ENCODE results near the gene LRMDA.

The LRMDA gene

DNA sequence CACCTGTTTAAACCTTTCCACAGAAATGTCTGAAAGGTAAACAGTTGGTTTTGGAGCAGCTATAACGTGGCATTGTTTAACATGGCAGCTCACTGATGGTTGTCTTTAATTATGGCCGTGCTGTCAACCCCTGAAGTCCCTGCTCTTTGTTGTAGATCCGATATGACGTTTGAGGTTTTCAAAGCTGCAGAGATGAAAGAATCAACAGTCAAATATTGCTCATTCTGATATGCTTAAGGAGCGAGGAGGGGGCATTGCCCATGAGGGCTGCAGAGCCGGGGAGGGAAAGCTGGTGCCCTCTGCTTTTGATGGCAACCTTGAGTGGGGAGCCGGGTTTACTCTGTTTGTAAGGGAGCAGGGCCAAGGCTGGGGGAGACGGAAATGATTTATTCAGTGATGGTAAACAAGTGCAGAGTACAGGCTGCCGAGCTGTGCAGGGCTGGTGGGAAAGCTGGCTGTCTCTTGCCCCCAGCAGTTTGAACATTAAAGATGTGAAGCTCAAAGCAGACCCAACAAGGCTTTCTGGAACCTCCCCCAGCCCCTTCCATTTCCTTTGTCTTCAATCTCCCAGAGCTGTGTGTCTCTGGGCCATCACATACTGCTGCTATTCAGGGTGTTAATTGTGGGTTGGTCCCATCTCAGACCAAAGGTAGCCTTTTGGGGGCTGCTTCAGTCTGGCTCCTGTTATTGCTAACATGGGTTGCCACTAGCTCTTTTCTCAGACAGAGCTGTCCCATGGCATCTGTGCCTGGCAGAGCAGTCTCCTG is 345.5 kb downstream of the LRMDA start:
- DNase-seq (ENCODE audit: low read depth), result no peak

DNA sequence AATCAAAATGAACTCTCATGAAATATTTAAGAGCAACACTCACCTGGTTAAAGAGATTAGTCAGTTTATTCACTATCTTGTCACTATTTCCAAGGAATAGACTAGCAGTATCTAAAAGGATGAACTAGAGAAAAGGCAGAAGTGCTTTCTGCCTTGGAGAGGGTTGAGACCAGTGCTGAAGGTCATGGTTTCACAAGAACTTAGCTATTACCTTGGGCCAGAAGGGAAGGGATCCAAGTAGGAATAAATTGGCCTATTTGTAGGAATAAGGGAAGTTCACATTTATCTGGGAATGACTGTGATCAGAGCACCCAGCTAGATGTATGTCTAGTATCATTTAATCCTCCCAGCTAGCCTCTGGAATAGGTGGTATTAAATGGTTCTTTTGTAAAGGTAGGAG is 347.2 kb downstream of the LRMDA start:
- no peak for DNase-seq (ENCODE audit: low read depth)

DNA sequence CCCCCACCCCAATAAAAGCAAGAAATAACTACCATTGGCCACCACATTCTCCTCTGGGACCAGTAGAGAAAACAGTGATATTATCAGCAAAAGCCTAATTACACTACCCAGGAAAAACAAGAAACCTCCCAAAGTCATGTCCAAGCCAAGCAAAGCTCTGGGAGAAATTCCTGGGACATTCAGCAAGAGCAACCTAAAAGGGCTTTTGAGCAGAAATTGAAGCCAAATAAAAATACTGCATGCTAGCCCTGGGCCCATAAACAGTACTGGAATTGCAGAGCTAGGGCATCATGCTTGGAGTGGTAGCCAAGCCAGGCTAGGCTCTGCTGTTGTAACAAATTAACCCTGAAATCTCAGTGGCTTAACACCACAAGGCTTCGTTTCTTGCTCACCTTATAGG is 347.9 kb downstream of the LRMDA start:
- no peak for DNase-seq (ENCODE audit: low read depth)

DNA sequence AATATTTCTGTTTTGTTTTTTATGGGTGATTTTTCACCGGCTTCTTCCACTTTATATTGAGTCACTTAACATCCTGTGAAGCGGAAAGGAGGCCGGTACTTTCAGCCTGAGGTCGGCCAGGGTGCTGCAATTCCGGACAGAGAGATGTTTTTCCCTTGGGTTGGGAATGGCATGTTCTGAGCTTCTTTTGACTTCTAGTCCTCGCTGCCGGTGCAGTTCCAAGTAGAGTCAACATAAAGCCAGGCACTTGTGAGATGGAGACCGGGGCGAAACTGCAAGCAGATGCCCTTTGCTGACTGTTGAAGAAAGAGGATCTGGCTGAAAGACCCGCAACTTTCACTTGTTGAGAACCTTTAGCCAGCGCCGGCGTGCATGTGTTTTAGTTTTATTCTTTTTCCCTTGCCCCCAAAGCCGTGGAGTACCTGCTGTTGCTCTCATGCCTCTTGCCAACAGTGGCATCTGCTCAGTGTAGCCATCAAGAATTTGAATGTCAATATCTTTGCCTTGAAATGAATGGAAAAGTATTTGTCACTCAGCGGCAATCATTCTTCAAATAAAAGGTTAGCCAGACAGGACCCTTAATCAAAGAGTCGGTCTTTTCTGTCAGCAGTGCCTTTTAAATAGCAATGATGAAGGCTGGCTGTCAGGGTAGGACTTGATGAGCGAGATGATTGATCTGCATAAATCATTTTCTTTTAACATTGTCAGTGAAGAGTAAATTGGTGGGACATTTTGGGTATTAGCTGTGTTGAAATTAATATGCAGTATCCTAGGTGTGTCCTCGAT is 351.2 kb downstream of the LRMDA start:
- no peak for DNase-seq (ENCODE audit: low read depth)

DNA sequence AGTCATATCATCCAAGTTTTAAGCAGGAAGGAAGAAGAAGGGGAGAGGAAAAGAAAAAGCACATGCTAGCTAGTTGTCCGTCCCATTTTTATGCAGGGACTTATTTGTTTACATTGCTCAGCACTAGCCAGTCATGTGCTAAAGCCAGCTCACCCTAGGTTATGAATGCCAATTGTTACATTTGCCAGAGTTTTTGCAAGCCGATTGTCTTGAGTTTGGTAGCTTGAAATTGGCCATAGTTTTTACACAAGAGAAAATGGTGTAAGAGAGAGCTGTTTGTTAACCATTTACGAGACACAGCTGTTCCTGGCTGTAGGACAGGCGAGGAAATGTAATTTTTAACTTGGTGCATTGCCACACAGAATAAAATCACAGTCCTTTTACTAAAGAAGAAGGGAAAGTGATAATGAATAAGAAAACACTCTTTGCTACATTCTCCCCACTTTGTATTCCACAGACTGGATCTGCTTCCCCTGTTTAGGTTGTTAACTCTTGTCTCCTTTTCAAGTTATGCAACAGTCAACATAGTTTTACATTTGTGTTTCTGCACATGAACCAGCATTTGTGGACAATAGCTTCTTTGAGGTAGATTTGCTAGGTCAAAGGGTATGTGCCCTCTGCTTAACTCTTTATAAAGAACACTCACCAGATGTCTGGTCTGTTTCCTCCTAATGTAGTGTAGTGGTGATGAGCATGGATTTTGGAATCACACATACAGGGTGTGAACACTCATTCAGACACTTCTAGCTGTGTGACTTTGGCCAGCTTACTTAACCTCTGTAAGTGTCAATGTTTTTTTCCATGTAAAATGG is 357.2 kb downstream of the LRMDA start:
- no peak for DNase-seq (ENCODE audit: low read depth)

DNA sequence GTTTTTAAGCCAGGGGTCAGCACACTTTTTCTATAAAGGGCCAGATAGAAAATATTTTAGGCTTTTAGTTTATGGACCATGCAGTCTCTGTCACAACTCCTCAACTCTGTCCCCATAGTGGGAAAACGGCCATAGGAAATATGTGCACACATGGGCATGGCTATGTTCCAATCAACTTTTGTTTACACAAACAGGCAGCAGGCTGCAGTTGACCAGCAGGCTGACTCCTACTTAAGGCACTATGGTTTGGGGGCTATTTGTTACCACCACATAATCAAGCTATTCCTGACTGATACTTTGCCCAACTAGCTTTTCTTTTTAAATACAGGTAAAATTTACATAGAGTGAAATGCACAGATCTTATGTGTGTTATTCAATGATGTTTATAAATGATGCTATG is 362.4 kb downstream of the LRMDA start:
- DNase-seq (ENCODE audit: low read depth), result no peak

DNA sequence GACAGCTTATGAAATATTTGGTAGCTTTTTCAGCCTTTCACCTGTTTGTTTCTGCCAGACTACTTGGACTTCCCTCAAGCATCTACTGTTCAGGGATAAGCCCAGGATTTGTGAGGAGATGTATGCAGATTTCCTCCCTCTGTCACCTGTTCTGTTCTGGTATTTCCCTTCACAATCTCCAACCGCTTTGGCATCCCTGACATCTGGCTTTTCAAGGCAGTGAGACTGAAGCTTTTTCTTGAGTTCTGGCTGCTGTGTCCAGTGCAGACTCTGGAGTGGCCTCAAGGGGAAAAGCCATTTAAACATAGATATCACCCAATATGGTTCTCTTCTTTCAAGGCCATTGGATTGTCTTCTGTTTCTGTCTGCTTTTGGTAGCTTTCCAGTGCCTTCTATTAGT is 369.7 kb downstream of the LRMDA start:
- DNase-seq (ENCODE audit: low read depth), result no peak

DNA sequence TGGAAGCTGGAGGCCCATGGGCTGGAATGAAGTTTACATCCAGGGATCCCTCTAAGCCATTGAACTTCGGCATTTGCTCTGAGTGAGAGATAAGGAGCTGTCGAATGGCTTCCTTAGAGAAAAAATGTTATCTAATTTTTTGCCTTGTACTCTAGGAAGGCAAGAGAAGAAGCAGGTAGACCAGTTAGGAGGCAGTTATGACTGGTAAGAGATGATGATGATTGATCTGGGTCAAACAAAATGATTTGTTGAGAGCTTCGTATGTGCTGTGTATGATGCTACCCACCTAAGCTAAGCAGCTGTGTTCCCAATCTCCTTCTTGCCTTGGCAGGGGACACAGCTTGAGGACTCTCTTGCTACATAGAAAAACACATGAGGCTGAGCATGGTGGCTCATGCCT is 370.2 kb downstream of the LRMDA start:
- no peak for DNase-seq (ENCODE audit: low read depth)

DNA sequence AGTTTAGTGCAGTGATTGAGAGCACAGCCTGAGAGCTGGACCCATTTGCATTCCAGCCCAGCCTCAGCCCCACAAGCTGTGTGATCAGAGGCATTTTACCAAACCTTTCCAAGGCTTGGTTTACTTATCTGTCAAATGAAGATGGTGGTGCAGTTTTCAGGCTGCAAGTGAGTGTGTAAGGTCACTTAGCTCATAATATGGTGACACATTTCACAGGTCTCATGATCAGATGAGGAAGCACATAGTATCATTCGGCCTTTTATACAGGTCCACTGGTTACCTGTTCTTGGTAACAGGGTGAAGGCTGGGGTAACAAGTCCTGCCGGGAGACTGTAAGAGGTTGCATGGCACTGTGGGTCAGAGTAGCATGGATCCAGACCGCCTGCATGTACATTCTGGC is 371.7 kb downstream of the LRMDA start:
- no peak for DNase-seq (ENCODE audit: low read depth)

DNA sequence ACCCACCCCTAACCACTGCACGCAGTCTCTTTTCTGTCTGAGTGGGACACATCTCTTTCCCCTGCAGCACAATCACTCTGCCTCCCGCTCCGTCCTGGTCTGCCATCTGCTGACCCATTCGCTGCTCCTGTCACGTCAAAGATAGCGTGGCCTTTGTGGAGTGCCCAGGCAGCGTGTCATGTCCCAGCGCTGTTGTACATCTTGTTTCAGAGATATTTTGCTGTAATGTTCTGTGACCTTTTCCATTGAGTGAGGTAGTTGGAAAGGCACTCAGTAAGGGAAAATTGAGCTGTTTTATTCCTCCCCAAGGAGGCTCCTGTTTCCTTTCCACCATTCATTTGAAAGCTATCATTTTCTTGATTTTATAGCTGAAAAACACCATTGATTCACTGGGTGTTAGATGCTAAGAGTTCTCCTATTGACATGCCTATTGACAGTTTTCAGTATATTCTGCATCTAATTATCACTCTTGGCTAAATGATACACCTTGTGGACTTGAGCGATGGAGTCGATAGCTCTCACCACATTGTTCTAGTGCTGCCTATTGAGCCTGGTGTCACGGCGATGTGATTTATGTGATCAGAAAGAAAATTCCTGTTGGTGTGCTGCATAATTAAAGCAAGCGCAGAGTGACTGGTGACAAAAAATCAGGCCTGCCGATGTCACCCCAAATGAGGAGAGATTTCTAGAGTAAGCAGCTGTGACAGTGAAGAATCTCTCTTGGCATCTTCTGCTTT is 372.6 kb downstream of the LRMDA start:
- no peak for DNase-seq (ENCODE audit: low read depth)

DNA sequence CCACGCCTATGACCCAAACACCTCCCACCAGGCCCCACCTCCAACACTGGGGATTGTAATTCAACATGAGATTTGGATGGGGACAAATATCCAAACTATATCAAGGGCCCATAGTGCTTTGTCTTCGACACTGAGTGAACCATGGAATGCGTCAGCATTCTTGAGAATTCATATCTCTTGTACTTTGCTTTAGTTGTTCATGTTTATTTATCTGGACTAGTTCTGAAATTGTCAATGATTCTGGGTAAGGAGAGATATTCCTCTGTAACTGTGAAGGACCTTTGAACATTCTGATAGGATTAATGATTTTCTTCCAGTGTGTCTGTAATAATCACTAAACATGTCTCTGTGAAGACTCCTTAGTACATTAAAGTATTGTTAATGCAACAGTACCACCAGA is 374.8 kb downstream of the LRMDA start:
- no peak for DNase-seq (ENCODE audit: low read depth)

DNA sequence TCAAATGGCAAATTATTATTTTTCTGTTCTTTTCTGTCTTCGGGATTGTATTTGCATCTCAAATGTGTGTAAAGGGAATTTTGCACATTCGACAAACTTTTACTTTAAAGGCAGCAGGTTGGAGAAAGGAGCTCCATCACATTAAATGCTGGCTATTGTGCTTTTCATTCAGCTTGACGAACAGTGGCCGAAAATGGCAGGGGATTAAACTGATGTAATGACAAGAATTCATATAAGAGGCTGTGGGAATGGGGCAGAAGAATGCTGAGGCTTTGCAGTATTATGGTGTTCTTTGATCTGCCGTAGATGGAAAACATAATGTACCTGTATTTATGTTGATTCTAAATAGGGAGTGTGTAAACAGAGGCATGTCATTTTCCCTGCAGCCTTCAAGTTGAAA is 376.0 kb downstream of the LRMDA start:
- no peak for DNase-seq (ENCODE audit: low read depth)

DNA sequence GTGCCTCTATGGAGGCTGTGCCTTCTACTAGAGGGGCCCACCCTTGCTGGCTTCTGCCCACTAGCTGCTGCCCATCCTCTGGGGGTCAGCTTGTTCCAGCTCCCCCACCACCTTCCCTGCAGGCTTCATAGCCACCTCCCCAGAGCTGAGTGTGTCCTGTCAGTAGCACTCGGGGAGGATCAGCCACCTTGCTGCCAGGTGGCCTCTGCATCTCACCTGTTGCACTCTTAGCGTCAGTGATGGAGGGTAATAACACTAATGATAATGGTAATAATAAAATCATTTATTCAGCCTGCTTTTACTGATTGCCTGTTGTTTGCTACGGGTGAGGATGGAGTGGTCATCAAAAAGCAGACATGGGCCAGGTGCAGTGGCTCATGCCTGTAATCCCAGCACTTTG is 377.6 kb downstream of the LRMDA start:
- no peak for DNase-seq (ENCODE audit: low read depth)

DNA sequence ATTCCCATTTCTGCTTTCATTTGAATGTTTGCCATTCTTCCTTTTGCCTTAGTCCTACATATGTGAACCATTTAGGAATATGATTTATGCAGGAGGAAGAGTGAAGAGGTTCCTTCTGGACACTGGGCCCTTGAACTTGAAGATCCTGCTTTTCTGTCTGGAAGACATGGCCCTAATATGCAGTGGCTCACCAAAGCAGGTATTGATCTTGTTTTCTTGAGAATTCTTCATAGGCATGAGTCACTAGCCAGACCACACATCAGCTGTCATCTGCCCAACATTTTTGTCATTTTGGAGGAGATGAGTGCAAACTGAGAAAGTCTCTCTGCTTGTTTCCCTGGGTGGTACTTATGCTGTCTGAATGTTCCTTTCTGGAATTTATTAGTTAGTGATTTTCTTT is 382.6 kb downstream of the LRMDA start:
- DNase-seq (ENCODE audit: low read depth), result no peak

DNA sequence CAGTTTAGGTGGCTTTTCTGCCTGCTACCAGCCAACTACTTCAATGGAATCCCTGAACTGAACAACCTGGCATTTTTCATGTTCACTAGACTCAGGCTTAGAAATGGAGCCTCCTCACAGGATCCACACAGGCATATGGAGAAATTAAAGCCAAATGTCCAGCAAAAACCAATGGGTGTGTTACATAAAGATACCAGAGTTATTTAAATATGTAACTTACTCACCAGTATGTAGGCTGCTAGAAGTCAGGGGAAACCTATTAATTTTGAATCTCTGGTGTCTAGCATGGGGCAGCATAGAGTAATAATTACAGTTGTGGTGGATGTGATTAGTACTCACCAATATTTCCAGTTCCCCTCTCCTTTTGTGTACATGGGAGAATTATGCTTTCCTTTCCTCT is 383.6 kb downstream of the LRMDA start:
- no peak for DNase-seq (ENCODE audit: low read depth)

DNA sequence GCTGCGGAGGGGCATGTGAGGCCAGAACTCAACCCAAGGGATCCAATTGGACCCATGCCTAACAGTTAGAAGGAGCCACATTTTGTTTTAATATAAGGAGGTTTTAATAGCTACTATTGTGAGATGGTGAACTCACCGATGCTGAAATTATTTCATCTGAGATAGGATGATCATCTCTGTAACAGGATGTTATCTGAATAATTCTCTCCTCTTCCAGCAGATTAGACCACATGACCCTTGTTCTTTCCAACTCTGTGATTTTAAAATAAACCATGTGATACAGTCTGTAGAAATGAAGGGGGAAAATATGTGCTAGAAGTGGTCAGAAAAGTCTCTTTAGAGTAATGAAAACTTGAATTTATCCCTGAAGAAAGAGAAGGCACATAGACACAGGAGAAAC is 385.8 kb downstream of the LRMDA start:
- DNase-seq (ENCODE audit: low read depth), result no peak

DNA sequence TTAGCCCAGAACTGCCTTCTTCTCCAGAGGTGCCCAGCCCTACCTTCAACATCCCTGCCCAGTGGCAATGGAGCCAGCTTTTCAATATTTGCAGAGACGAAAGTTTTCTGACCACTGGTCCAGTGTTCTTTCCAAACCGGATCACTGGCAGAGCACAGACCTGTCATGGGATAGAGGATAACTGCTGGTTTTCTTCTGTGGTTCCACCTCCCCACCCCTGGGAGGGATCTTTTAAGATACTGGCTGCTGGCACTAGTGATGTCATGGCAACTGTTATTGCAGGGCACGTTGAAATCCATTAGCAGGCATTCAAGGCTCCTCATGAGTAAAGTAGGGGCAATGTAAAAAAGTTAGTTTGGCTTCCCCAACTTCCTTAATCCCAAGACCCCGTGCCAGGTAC is 387.1 kb downstream of the LRMDA start:
- no peak for DNase-seq (ENCODE audit: low read depth)

DNA sequence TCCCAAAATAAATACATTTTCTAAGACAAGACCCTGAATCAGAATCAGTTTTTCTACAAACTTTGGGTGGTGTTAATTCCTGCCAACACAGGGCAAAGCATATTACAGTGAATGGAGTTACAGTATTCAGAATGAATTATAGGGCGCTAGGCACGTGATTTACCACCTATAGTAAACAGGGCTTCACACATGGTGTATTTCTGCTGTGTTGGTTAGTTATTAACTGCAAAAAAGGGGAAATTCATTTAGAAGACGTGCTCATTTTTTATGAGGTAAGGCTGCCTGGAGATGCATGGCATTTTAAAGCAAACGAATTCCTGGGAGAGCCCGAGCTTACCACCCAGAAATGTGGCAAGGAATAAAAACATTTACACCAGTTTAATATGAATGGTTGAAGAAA is 393.8 kb downstream of the LRMDA start:
- DNase-seq (ENCODE audit: low read depth), result no peak

DNA sequence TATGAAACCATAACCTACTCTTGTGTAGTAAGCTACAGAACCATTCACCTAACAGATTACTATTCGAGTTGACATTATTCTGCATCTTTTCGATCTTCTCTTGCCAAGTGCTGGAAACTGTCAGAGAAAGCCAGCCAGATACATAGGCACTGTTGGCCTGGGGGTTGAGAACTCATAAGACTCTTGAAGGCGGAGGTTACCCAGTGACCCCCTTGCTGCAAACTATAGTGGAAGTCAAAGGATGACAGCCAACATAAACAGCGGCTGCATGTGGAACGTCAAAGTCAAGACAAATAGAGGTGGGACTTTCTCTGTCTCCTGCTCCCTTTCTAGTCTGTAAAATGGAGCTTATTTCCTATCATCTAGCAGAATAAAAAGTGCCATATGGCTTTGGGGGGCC is 394.2 kb downstream of the LRMDA start:
- no peak for DNase-seq (ENCODE audit: low read depth)

DNA sequence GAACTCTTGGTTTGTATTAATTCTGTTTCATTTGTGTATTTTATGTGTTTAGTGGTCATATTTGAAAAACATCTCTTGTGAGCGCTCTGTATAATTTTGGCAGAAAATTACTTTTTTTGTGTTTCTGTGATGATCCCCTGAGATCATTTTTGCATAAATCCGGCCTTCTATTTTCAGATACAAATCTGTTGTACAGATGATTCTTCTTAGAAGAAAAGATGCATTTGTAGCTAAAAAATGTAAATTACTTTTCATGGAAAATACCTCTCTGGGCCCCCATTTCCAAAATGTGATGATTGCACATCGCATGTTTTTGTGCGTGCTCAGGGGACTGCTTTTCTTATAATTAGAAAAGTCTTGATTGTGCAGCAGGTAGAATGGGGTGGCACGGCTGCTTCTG is 395.4 kb downstream of the LRMDA start:
- no peak for DNase-seq (ENCODE audit: low read depth)

DNA sequence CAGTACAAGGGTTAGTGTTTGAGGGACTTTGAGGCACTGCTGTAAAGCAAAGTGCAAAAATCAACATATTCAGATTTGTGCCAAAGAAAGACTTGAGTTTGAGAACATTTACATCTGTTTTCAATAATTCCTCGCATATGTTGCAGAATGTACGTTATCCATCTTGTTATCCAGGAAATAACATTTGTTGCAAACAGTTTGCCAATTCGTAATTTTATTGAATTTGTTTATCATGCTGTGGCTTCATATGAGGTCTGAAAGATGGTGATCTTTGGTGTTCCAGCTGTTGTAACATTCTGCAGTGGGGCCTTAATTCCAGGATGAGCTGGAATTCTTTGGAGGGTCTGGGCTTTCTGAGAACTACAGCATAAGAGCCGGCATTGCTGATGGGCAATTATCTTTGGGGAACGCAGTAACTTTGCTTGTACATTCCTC is 396.2 kb downstream of the LRMDA start:
- DNase-seq (ENCODE audit: low read depth), result no peak

DNA sequence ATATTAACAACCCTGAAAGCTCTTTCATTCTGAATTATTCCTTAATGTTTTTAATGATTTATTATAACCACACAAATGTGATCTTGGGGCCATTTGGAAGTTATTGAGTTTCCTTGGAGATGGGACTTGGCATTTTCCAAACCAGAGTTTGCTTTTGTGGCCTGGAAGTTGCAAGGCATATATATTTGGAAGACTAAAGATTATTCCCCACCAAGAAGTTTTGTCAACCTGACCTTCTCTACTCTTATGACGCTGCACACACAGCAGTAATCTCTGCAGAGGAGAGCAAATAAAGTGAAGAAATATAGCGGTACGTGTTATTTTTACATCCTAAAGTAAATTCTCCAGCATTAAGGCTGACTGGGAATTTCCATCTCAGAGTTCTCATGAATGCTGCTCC is 397.0 kb downstream of the LRMDA start:
- DNase-seq (ENCODE audit: low read depth), result no peak
